ENCODE data around the gene TSHR.
"Not testable (repeated sequence)": the region's sequence is repeated elsewhere in the genome, so short reads cannot be mapped to it uniquely, and the experiment has no call there.

The TSHR gene

GRCh38 chr14:81068176-81068782 is 112.9 kb downstream of the TSHR start:
- no peak for DNase-seq (ENCODE audit: low read depth)

DNA sequence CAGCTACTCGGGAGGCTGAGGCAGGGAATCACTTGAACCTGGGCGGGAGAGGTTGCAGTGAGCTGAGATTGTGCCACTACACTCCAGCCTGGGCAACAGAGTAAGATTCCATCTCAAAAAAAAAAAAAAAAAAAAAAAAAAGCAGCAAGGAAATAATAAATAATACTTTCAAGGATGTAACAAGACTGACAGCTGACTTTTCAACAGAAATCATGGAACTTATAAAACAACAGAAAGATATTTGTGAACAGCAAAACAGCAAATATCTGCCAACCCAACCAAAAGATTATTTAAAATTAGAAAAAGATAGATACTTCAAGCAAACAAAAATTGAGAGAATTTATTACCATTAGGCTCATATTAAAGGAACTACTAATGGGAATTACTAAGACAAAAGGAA is 115.1 kb downstream of the TSHR start:
- no peak for DNase-seq (ENCODE audit: low read depth)

- DNase-seq (ENCODE audit: low read depth), result no peak
Measured at GRCh38 chr14:81085596-81085995, 130.2 kb downstream of the TSHR start.

DNA sequence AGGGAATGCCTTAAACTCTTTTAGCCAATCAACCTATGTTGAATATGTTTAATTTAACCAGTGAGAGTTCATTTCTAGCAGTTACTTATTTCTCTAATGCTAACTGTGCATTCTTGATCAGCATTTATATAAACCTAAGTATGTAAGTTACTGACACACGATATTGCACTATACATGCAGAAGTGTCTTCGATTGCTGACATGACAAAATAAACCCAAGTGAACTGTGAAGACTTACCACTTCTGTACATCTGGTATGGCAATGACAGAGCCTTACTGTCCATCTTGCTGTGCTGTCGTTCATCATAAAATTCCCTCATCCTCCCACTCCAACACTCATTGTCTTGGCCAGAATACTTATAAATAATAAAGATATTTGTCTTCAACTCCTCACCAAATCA is 131.8 kb downstream of the TSHR start:
- no peak for DNase-seq (ENCODE audit: low read depth)

DNA sequence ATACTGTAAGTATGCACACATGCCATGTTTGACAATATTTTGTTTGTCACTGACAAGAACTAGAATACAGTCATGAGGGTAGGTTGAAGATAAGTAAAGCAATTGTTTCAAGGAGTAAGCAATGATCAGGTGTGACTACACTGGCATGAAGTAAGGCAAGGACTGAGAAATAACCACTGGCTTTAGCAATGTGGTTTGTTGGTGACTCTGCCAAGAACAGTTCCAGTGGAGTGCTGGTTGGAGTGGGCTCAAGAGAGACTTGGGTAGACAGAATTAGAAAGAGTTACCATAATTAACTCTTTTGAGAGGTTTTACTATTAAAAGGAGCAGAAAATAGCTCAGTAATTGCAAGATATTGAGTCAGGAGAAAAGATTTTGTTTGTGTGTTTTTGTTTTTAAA is 135.7 kb downstream of the TSHR start:
- no peak for DNase-seq (ENCODE audit: low read depth)

DNA sequence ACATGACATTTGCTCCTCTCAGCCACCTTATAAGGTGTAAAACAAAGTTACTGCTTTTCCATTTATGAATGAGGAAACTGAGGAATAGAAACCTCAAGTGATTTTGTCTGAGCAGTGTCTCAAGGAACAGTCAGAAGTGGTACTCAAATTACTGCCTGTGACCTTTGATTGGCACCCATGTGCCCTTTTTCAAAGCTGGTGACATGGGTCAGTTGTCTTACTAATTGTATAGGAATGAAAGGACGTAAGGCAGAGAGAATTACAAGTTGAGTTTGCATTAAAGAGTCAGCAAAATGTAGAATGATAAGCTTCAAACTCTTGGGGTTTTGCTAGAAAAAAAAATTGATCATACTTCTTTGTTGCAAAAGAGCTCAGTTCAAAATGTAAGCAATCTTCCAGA is 136.2 kb downstream of the TSHR start:
- no peak for DNase-seq (ENCODE audit: low read depth)

- no peak for DNase-seq (ENCODE audit: low read depth)
Measured at GRCh38 chr14:81093651-81094050, 138.2 kb downstream of the TSHR start.

GRCh38 chr14:81095539-81095938 is 140.1 kb downstream of the TSHR start:
- DNase-seq (ENCODE audit: low read depth), result no peak

- no peak for DNase-seq (ENCODE audit: low read depth)
Measured at GRCh38 chr14:81096656-81097055, 141.2 kb downstream of the TSHR start.

- DNase-seq (ENCODE audit: low read depth), result no peak
Measured at GRCh38 chr14:81102217-81102616, 146.8 kb downstream of the TSHR start.

GRCh38 chr14:81103443-81103842 is 148.0 kb downstream of the TSHR start:
- DNase-seq (ENCODE audit: low read depth), result no peak

DNA sequence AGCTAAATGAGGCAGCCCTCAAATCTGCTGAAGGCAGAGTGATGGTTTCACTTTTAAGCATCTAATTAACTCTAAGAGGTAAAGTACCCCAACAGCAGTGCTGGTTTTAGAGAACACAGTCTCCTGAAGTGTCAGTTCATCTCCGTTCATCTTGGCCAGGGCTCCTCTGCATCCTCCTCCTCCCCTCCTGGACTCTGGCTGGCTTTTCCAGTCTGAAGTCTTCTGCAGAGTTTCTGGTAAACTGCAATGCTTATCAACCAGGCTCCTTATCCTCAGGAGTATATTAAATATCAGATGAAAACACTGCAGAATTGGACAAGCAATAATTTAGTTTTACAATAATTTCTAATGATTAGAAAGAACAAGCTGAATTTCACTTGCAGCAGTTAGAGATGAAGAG is 150.0 kb downstream of the TSHR start:
- no peak for DNase-seq (ENCODE audit: low read depth)

- DNase-seq (ENCODE audit: low read depth), result no peak
Measured at GRCh38 chr14:81105961-81106360, 150.5 kb downstream of the TSHR start.

DNA sequence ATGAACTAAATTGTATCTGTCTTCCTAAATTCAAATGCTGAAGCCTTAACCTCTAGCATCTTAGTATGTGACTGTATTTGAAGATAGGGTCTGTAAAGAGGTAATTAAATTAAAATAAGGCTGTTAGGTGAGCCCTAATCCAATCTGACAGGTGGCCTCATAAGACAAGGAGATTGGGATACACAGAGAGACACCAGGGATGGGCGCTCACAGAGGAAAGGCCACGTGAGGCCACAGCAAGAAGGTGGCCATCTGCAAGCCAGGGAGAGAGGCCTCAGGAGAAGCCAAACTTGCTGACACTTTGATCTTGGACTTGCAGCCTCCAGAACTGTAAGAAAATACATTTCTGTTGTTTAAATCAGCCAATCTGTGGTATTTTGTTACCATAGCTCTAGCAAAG is 154.8 kb downstream of the TSHR start:
- DNase-seq (ENCODE audit: low read depth), result no peak

- DNase-seq (ENCODE audit: low read depth), result no peak
Measured at GRCh38 chr14:81113176-81113575, 157.8 kb downstream of the TSHR start.

DNA sequence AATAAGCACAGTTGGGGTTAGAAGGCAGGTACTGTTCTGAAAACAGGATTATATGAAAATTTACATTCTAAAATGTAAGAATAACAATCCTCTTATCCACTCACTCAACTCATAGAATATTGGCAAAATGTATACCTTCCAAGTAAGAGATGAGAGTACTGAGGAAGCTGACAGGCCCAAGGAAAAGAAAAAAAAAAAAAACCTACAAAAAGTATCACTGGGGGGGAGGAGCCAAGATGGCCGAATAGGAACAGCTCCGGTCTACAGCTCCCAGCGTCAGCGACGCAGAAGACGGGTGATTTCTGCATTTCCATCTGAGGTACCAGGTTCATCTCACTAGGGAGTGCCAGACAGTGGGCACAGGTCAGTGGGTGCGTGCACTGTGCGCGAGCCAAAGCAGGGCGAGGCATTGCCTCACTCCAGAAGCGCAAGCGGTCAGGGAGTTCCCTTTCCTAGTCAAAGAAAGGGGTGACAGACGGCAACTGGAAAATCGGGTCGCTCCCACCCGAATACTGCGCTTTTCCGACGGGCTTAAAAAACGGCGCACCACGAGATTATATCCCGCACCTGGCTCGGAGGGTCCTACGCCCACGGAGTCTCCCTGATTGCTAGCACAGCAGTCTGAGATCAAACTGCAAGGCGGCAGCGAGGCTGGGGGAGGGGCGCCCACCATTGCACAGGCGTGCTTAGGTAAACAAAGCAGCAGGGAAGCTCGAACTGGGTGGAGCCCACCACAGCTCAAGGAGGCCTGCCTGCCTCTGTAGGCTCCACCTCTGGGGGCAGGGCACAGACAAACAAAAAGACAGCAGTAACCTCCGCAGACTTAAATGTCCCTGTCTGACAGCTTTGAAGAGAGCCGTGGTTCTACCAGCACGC is 158.8 kb downstream of the TSHR start:
- not testable (repeated sequence) for DNase-seq (ENCODE audit: low read depth)

- DNase-seq (ENCODE audit: low read depth), result no peak
Measured at GRCh38 chr14:81120501-81120900, 165.1 kb downstream of the TSHR start.

GRCh38 chr14:81122326-81122725 is 166.9 kb downstream of the TSHR start:
- DNase-seq (ENCODE audit: low read depth), result no peak

- no peak for DNase-seq (ENCODE audit: low read depth)
Measured at GRCh38 chr14:81123811-81124210, 168.4 kb downstream of the TSHR start.

- no peak for DNase-seq (ENCODE audit: low read depth)
Measured at GRCh38 chr14:81125536-81125935, 170.1 kb downstream of the TSHR start.

DNA sequence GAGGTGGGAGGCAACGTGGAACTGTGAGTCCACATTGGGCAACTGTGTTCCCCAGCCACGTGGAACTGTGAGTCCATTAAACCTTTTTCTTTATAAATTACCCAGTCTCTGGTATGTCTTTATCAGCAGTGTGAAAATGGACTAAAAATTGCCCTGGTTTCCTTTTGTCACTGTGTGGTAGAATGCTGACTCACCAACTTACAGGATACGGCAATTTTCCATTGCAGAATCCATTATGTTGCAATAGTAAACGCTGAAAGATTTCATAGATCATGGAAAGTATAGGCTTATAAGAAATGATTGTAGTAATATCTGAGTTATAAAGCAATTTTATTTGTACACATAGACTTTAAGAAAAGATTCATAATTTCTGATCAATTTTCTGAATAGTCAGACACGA is 172.4 kb downstream of the TSHR start:
- no peak for DNase-seq (ENCODE audit: low read depth)

- no peak for DNase-seq (ENCODE audit: low read depth)
Measured at GRCh38 chr14:81129242-81129641, 173.8 kb downstream of the TSHR start.

DNA sequence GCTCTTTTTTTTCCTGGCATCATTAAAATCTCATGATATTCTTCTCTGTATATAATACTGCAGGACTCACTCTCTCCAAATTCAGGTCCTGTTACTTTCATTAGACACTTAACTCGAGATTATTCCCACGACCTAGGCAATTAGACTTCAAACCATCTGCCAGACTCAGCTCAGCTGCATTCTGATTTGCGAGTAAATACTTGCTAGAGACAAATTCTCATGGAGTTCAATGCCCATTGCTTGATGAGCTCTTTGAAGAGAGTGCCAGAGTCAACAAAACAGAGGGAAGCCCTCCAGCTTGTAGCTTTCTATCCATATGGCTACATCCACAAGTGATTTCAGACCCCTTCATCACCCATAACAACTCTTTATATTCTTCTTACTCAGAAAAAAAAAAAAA is 177.0 kb downstream of the TSHR start:
- DNase-seq (ENCODE audit: low read depth), result no peak

- DNase-seq (ENCODE audit: low read depth), result no peak
Measured at GRCh38 chr14:81133400-81133799, 178.0 kb downstream of the TSHR start.

Data from stimulated activated CD8-positive, alpha-beta memory T cell treated with anti-CD3 and anti-CD28 coated beads, Interleukin-15, amount 100 ng/mL, for 24 hours (primary cell).